Uterus (tissue), 2 donors: Measurements from ENCODE around the gene ZBTB7C.

ENCODE experiments used
- POLR2A ChIP-seq, 2 donors: fragments of 450-650 bp; IDR thresholded peaks; one replicate each; pipeline ENCODE4 v1.6.1; 2016; ENCODE audit warnings: antibody characterized with exemption in 2 of 2, mild to moderate bottlenecking in 1 of 2, moderate library complexity in 1 of 2
- TF ChIP-seq, protein P1 (sequence below), 4 experiments: fragments of 200-600 bp in 2 of 4; fragments of 450-650 bp in 2 of 4; sonication (generic) in 2 of 4; IDR thresholded peaks; one replicate each; pipeline ENCODE4 v1.5.1; 2016 to 2019; ENCODE audit warnings: antibody characterized with exemption in 4 of 4, mild to moderate bottlenecking in 2 of 4, moderate library complexity in 1 of 4

- TF ChIP-seq, protein P1, sequence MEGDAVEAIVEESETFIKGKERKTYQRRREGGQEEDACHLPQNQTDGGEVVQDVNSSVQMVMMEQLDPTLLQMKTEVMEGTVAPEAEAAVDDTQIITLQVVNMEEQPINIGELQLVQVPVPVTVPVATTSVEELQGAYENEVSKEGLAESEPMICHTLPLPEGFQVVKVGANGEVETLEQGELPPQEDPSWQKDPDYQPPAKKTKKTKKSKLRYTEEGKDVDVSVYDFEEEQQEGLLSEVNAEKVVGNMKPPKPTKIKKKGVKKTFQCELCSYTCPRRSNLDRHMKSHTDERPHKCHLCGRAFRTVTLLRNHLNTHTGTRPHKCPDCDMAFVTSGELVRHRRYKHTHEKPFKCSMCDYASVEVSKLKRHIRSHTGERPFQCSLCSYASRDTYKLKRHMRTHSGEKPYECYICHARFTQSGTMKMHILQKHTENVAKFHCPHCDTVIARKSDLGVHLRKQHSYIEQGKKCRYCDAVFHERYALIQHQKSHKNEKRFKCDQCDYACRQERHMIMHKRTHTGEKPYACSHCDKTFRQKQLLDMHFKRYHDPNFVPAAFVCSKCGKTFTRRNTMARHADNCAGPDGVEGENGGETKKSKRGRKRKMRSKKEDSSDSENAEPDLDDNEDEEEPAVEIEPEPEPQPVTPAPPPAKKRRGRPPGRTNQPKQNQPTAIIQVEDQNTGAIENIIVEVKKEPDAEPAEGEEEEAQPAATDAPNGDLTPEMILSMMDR (IDR thresholded peaks at IDR 0.05), result no peak
- no peak for TF ChIP-seq POLR2A (IDR thresholded peaks at IDR 0.05)
These were observed 397.2 kb downstream of the ZBTB7C start for GRCh38 chr18:48011926-48012465.
